GM18861 (cell line): ENCODE measurements around the gene TMPRSS9.

Experiments
- ATAC-seq: cut with Tn5 transposase; IDR thresholded peaks from one replicate; pipeline ENCODE4 v1.9.1; 2021; ENCODE audit not compliant: unreplicated experiment

Gene TMPRSS9

DNA sequence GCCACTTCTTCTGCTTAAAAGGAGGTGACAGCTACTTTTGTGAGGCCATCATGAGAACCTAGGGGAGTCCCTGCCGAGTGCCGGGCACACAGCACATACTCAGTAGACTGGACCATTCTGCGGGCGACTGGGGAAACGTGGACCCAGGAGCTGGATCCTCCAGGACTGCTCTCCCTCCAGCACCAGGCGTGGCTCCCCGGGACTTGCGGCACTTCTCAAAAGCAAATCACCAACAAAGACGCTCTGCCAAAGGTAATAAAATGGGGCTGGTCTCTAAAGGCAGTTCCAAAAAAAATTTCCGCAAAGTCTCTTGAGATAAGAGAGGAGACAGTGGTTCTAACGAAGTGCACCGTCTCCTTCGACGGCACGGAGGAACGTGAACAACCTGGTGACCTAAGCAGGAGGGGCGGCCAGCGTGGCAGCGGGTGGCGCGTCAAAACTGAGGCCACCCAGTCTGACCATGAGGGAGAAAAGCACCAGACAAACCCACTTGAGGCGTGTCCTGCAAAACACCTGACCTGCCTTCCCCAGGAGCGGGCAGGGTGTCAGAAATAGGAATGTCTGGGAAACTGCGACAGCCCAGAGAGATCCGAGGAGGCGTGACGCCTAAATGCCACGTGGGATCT is 1.4 kb upstream of the TMPRSS9 start:
- ATAC-seq = no peak

DNA sequence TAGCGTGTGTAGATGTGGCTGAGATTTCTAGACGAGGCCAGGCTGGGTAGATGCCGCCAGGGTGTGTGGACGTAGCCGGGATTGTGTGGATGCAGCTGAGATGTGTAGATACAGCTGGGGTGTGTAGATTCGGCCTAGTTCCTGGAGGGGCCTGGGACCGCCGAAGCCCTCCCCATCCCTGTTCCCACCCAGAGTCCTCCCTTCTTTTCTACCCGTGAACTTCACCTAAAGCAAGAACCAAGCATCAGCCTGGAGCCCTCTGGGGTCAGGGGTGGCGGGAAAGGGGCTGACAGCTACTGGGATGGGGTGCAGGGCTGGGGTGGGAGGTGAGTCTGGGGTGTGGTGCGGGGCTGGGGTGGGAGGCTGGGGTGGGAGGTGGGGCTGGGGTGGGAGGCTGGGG is 768 bp downstream of the TMPRSS9 start:
- ATAC-seq = no peak

- no peak for ATAC-seq
Observed at GRCh38 chr19:2361246-2362045, 1.4 kb downstream of the TMPRSS9 start.

DNA sequence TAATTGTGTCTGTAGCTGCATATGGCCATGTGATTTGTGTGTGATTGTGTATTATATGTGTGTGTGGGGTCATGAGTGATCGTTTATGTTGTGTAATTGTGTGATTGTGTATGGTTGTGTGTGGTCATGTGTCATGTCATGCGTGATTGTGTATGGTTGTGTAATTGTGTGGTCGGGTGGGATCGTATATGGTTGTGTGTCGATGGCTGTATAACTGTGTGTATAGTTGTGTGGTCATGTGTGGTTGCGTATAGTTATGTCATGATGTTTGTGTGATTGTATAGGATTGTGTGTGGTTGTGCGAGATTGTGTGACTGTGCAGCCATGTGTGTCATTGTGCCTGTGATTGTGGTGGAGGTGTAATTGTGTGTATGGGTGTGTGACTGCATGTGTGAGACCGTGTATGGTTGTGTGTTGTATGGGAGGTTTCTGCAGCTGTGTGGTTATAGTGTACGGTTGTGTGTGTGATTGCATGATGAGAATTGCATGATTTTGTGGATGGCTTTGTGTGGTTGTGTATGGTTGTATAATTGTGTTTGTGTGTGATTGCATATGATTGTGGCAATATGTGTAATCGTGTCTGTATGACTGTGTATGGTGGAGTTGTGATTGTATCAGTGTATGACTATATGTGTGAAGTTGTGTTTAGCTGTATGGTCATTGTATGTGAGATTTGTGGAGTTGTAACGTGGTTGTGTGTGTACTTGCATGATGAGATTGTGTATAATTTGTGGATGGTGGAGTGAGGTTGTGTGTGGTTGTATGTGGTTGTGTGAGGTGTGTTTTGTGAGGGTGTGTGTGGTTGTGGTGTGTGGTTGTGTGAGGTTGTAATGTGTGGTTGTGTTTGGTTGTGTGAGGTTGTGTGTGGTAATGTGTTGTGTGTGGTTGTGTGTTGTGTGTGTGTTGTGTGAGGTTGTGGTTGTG is 2.2 kb downstream of the TMPRSS9 start:
- ATAC-seq = no peak

DNA sequence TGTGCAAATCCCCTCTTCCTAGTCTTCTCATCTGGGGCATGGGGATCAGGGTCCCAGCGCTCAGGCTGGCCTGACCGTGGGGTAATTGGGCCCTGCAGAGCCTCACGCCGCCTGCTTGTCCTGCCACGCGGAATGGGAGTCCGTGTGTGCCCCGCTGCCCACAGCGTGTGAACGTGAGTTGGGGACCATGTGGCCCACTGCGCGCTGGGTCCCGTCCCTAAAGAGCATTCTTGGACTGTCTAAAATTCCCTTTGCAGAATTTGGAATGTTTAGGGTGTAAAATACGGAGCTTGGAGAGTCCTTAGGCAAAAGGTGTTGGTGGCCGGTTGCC is 2.9 kb downstream of the TMPRSS9 start:
- no peak for ATAC-seq

- no peak for ATAC-seq
Observed at GRCh38 chr19:2363419-2363818, 3.4 kb downstream of the TMPRSS9 start.

GRCh38 chr19:2365201-2365970 is 5.3 kb downstream of the TMPRSS9 start:
- ATAC-seq = no peak

- no peak for ATAC-seq
Observed at GRCh38 chr19:2371656-2372055, 11.6 kb downstream of the TMPRSS9 start.

- no peak for ATAC-seq
Observed at GRCh38 chr19:2372076-2372612, 12.1 kb downstream of the TMPRSS9 start.

DNA sequence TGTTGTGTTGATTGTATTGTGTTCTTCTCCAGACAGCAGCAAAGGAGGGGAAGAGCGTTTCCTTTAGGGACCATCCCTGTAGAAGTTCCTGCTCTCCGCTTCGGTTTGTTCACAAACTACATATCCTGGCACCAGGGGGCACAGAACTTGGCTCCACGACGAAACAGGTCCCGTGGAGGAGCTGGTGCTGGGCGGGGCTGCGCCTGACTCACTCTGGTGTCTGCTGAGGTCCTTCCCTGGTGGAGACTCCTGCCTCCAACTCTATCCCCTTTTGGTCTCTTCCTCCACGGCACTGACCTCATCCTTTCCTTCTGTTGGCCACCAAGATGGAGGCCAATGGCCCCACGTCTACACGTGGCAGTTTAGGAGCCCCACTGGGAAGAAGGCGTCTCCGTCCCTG is 14.7 kb downstream of the TMPRSS9 start:
- ATAC-seq = no peak

DNA sequence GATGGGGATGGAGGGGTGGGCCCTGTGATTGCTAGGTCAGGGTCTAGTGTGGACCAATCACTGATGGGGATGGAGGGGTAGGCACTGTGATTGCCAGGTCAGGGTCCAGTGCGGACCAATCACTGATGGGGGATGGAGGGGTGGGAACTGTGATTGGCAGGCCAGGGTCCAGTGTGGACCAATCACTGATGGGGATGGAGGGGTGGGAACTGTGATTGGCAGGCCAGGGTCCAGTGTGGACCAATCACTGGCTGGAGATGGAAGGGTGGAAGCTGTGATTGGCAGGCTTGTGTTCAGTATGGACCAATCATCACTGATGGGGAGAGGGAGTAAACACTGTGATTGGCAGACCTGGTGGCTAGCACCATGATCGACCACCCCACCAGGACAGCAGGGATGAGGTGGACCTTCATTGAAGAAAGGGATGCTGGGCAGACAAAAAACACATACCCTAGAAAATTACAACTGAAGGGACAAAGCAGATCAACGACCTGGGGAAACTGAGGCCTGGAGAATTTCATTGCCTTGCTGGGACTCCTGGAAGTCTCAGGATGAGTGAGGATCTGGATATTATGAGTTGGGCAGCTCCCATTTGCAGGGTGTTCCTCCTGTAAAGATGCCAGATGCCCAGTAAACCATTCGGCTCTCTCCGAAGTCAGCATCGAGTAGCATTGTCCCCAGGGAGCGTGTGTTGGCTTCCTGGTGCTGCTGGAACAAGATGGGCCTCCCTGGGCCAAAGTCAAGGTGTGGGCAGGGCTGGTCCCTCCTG is 15.5 kb downstream of the TMPRSS9 start:
- ATAC-seq = no peak

- no peak for ATAC-seq
Observed at GRCh38 chr19:2376784-2377519, 16.9 kb downstream of the TMPRSS9 start.

GRCh38 chr19:2380567-2380966 is 20.5 kb downstream of the TMPRSS9 start:
- no peak for ATAC-seq

DNA sequence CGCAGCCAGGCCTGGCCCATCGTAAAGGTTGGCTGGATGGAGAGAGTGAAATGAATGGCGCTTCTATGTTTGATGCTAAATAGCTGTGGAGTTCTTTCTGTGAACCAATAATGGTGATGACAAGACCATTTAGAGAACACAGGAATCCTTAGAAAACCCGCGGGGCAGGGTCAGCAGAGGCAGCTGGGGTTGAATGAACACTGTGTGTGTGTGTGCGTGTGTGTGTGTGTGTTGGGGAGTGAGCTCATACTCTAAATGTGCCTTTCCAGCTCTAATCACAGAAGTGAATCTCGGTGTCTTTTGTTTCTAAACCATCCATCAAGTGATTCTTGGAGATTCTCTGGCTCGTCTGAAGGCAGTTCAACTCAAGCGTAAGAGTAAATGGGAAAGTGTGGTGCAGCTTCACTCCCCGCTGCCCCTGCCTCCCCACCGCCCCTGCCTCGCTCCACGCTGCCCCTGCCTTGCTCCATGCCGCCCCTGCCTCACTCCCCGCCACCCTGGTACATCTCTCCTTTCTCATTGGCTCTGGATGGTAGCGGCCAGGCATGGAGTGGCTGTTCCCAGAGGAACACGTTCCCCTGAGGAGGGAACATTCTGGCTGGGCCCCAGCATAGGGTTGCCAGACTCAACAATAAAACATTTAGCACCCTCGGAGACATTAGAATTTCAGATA is 21.2 kb downstream of the TMPRSS9 start:
- no peak for ATAC-seq

GRCh38 chr19:2382530-2383222 is 22.6 kb downstream of the TMPRSS9 start:
- ATAC-seq = no peak

DNA sequence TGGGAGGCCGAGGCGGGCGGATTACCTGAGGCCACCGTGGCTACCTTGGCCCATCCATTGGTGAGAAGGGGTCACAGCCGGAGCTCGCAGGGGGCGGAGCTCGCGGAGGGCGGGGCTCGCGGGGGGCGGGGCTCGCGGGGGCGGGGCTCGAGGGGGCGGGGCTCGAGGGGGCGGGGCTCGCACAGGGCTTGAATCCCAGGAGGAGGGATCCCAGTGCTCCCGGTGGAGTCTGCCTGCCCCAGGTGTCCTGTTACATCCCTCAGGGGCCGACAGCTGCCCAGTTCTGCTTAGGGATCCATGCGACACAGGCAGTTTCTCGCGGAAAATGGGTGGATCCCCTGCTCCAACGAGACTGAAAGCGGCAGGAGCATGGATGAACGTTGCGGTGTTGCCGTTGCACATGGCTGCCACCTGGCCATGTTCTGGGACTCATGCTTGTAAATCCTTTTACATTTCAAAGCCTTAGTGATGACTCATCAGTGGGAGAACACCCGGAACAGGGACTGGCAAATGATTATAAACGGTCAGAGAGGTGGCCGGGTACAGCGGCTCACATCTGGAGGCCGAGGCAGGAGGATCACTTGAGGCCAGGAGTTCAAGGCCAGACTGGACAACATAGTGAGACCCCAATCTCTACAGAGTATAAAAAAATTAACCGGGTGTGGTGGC is 25.1 kb downstream of the TMPRSS9 start:
- no peak for ATAC-seq
